NCI-H1417 treated with DMSO at 0.1 percent for 48 hours (cell line): ENCODE measurements around the gene ZSWIM8.

Source experiments
- DNase-seq: peaks from one replicate; lab custom pipeline; 2025; lab: John Stamatoyannopoulos, UW

Gene ZSWIM8

DNA sequence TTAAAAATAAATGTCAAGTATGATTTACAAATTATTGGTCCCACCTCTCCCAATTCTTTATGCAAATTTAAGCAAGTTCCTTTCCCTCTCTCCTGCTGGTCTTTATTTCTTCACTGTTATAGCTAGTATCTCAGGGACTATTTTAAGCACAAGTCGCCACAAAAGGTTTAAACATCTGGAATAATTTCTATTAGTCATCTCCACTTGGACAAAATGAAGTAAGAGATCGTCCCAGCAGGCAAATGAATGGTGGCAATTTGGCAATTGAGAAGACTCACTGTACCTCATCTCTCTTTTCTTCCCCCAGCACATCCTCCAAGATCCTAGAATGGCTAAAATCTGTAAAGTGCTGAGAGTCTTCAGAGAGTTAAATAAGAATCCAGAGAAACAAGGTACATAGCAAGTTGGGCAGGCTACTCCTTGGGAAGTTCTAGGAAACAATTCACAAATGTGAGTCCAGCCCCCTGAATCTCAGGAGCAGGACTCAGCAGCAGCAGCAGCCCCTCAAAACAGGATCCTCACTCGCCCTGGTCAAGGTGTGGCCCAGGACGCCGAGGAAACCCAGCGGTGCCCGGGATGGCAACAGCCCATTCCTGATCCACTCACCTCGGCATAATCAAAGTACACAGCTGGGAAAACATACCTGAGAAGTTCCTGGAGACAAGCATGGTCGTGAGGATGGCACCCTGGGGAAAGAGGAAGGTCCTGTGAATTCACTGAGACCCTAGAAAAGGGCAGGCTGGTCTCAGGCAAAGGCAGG lies 56.3 kb downstream of the ZSWIM8 start:
- no peak for DNase-seq

DNA sequence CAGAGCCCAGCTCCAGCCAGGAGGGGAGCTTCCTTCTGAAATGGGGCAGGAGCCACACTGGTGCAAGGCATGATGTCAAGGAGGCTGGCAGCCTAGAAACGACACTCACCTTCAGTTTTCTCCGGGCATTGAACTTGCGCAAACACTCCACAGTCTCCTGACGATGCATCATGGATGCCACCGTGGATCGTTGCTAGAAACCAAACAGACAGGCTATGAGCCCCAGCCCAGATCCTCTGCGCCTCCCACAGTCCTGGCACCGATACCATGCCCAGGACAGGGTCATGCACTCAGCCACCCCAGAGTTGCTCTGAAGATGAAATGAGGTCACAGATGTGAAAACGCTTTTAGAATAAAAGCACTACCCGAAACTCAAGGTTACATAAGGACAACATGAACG lies 56.9 kb downstream of the ZSWIM8 start:
- no peak for DNase-seq

DNA sequence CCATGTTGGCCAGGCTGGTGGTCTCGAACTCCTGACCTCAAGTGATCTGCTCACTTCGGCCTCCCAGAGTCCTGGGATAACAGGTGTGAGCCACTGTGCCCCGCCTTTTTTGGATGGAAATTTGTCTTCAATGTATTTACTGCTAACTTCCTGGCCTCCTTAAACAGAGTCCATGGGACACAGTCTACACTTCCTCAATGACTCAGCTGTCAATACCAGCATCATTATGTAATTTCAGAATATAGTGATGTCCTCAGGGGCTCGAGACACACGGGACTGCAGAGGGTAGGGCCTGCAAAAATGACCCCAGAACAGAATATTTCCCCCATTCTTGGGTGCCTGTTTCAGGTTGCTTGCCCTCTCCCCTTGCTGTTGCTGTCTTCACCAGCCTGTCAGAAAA lies 57.9 kb downstream of the ZSWIM8 start:
- DNase-seq = no peak

DNA sequence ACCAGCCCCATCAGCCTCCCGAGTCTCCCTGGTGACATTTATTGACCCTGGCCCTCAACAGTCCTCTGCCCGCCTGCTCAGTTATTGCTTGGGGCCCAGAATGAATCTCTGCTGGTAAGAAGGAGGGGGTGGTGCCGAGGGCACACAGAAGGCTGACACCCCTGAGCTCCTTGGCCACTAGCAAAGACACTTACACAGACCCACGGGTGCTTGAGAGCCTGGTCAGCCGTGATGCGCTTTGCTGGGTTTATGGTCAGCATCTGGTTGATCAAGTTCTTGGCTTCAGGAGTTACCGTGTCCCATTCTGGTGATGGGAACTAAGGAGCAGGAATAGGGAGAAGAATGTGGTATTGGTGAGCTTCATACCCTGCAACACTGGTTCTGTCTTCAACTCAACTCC lies 61.6 kb downstream of the ZSWIM8 start:
- DNase-seq = no peak

DNA sequence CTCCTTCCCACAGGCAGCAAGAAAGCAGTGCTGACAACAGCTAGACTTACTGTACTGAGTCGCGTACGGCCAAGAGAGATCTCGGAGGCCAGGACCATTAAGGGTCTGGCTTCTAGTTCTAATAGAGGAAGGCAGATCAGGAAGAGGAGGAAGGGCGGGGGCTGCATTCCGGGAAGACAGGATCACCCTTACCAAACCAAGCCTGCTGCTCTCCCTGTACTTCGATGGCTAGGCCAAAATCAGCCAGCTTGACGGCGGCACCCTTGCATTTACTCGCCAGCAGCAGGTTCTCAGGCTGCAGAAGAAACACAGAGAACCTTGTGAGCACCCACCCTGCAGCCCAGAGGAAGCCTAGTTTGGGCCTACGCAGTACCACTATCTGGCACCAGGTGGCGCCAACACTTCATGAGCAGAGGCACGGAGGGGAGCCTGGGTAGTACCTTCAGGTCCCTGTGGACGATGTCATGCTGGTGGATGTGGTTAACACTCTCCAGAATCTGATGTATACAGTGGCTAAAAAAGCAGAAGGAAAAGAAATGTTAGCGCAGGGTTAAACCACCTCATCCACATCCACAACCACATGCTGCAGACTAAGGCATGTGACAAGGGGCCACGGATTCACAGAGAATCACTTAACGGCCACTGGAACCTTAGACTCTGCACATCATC lies 63.5 kb downstream of the ZSWIM8 start:
- DNase-seq = no peak

DNA sequence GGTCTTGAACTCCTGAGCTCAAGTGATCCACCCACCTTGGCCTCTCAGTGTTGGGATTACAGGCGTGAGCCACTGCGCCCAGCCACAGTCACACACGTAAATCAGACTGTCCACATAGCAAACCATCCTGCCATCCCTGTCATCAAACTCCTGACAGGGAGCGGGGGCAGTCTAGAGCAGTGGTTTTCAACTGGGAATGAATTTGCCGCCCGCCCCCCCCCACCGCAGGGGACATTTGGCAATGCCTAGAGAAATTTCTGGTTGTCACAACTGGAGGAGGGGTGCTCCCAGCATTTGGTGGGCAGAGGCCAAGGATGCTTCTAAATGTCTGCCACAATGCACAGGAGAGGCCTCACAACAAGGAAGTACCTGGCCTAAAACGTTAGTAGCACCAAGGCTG lies 64.8 kb downstream of the ZSWIM8 start:
- no peak for DNase-seq

DNA sequence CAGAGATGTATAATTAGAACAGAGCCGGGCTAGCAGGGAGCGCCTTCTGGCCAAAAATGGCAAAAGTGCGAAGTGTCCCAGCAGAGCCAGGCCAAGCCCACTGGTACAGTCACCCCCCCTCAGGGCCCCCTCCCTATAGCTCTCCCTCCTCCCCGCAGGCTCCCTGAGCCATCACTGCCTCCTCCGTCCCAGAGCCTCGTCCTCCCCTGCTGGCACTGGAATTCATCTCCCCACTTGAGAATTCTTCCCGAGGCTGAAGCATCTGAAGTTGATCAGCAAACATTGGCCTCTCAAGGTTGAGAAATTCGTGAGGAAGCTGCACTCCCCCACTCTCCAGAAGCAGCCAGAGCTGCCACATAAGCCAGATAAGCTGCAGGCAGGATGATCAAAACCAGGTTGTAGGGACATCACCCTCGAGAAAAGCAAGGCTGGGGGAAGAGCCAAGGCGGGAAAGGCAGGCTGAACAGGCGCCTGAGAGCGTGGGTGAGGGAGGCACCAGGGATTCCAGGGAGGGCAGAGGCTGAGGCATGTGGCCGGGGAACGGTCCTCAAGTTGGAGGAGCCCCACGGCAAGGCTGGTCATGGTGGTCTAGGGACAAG lies 65.6 kb downstream of the ZSWIM8 start:
- no peak for DNase-seq
